ENCODE results near the gene ANKH. TPM values are rescaled to one million over a fixed set of nuclear protein-coding genes. Genes with fewer than 3 reads are reported as not detected.

The ANKH gene
- total RNA-seq, 1 experiment from 2014 or later, result 65.2 TPM

DNA sequence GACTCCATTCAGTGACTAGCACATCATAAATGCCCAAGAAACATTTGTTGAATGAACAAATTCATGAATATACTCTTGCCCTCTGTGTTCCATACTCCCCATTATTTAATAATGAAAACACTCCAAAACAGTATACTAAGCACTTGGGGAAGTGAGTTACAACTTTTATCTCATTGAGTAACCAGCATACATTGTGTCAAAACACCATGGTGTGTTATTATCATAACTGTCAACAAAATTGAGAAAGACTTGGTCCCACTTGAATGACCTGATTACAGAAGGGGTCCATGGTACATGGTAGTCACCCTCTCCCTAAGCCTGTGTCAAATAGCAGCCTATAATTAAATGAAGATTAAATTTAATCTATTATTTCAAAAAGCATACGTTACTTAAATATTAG is 16.2 kb downstream of the ANKH start (continued):
- TF ChIP-seq, protein P1, sequence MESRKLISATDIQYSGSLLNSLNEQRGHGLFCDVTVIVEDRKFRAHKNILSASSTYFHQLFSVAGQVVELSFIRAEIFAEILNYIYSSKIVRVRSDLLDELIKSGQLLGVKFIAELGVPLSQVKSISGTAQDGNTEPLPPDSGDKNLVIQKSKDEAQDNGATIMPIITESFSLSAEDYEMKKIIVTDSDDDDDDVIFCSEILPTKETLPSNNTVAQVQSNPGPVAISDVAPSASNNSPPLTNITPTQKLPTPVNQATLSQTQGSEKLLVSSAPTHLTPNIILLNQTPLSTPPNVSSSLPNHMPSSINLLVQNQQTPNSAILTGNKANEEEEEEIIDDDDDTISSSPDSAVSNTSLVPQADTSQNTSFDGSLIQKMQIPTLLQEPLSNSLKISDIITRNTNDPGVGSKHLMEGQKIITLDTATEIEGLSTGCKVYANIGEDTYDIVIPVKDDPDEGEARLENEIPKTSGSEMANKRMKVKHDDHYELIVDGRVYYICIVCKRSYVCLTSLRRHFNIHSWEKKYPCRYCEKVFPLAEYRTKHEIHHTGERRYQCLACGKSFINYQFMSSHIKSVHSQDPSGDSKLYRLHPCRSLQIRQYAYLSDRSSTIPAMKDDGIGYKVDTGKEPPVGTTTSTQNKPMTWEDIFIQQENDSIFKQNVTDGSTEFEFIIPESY (IDR thresholded peaks at IDR 0.05; ENCODE audit: extremely low read depth, insufficient replicate concordance, low read length), result no peak
- TF ChIP-seq EZH2phosphoT487 (IDR thresholded peaks at IDR 0.05; ENCODE audit: borderline replicate concordance) (no peak), YY1 (IDR thresholded peaks at IDR 0.05; ENCODE audit: extremely low read depth, insufficient replicate concordance, low read depth, low read length) (no peak), SRF (IDR thresholded peaks at IDR 0.05; ENCODE audit: low read depth) (no peak), CEBPB (IDR thresholded peaks at IDR 0.05; ENCODE audit: low read depth) (no peak)

GRCh38 chr5:14854799-14855198 is 16.8 kb downstream of the ANKH start:
- Histone ChIP-seq H3K9me3 (ENCODE audit: control insufficient read depth in 1 of 2, insufficient read depth in 1 of 2, low read depth in 1 of 2, low read length in 2 of 2) (no peaks in the 10 kb centered on the region), H3K27ac (ENCODE audit: low read depth, low read length) (no peak overlapping the region), H4K20me1 (ENCODE audit: insufficient read depth) (no peaks in the 10 kb centered on the region), H3K36me3 (ENCODE audit: control insufficient read depth in 1 of 2, insufficient read depth in 2 of 2, low read length in 2 of 2) (no peaks in the 10 kb centered on the region), H3K4me2 (ENCODE audit: low read length) (no peak overlapping the region), H3K79me2 (ENCODE audit: insufficient read depth, low read length) (peaks cover 4% of the 10 kb centered on the region; the same call in 1 of the 2 replicates), H3K4me1 (ENCODE audit: control insufficient read depth in 1 of 2, insufficient read depth in 2 of 2, low read length in 2 of 2) (no peaks in the 10 kb centered on the region), H3K4me3 (replicated peaks in 1 of 2; ENCODE audit: low read depth in 1 of 2, low read length in 2 of 2) (no peak overlapping the region), H3K9me2 (ENCODE audit: insufficient read depth) (no peaks in the 10 kb centered on the region), H3K9ac (ENCODE audit: low read length) (no peak overlapping the region), H2AFZ (ENCODE audit: low read depth, low read length, poor library complexity, severe bottlenecking) (no peak overlapping the region), H3K27me3 (ENCODE audit: insufficient read depth, low read length) (no peaks in the 10 kb centered on the region)
- ChIA-PET RAD21 (ENCODE audit: low non-redundant PET in 1 of 2, low total read pairs in 2 of 2, uncharacterized antibody in 2 of 2, unreplicated experiment in 2 of 2) (no interaction called here), CTCF (no interaction called here), POLR2A (no interaction called here)
- TF ChIP-seq FOSL1 (IDR thresholded peaks at IDR 0.05; ENCODE audit: low read depth), result no peak
- no peak for TF ChIP-seq ATF3 (IDR thresholded peaks at IDR 0.05)
- no peak for TF ChIP-seq SIN3A (IDR thresholded peaks at IDR 0.05; ENCODE audit: low read depth)
- TF ChIP-seq EZH2phosphoT487 (IDR thresholded peaks at IDR 0.05; ENCODE audit: borderline replicate concordance), result no peak
- TF ChIP-seq ZFX (IDR thresholded peaks at IDR 0.05), result no peak
- no peak for TF ChIP-seq ZNF274 (IDR thresholded peaks at IDR 0.05; ENCODE audit: low read depth, low read length)
- no peak for TF ChIP-seq RAD21 (IDR thresholded peaks at IDR 0.05; ENCODE audit: low read depth)
- no peak for TF ChIP-seq YY1 (IDR thresholded peaks at IDR 0.05; ENCODE audit: extremely low read depth, insufficient replicate concordance, low read depth, low read length)
- no peak for TF ChIP-seq CBX3 (IDR thresholded peaks at IDR 0.05; ENCODE audit: low read depth)
- no peak for TF ChIP-seq EGR1 (IDR thresholded peaks at IDR 0.05; ENCODE audit: low read depth)
- DNase-seq (ENCODE audit: low read depth, low spot score) (no peak), ATAC-seq (no peak)
- no TSS peak for BruUV-seq (replicated peaks)
- intact Hi-C loops (cut with micrococcal nuclease), result no loop called here
